Activated CD4-positive, alpha-beta T cell treated with anti-CD3 and anti-CD28 coated beads, Interleukin-2, amount 10 ng/mL, durations not matched to agents 24 days and 14 days (primary cell): ENCODE measurements around the gene TMEM207. TPM values are rescaled to one million over a fixed set of nuclear protein-coding genes. Genes with fewer than 3 reads are reported as not detected.

ENCODE experiments used
- DNase-seq: peaks from one replicate; pipeline ENCODE4 v3.0.0; 2022
- H3K27ac Mint-ChIP-seq: one replicate; pipeline ENCODE4 v1.8.0; 2022; ENCODE audit warnings: mild to moderate bottlenecking, mixed read lengths
- H3K27me3 Mint-ChIP-seq: one replicate; pipeline ENCODE4 v1.8.0; 2022; ENCODE audit warnings: mixed read lengths
- H3K36me3 Mint-ChIP-seq: one replicate; pipeline ENCODE4 v1.8.0; 2022; ENCODE audit warnings: low read depth, mild to moderate bottlenecking, mixed read lengths
- H3K4me1 Mint-ChIP-seq: one replicate; pipeline ENCODE4 v1.8.0; 2021; ENCODE audit warnings: mixed read lengths
- H3K4me3 Mint-ChIP-seq: one replicate; pipeline ENCODE4 v1.8.0; 2022; ENCODE audit warnings: mild to moderate bottlenecking, moderate library complexity, mixed read lengths
- H3K9me3 Mint-ChIP-seq: one replicate; pipeline ENCODE4 v1.8.0; 2021; ENCODE audit warnings: mixed read lengths
- intact Hi-C: fragments of 100-400 bp; cut with micrococcal nuclease; formaldehyde crosslinking; loops from one replicate; pipeline ENCODE4 v1.15.1; 2023
- total RNA-seq: library from RNA; stranded (reverse); gene quantifications from 2 replicates; pipeline ENCODE4 v1.2.3, GENCODE V29; 2022

The TMEM207 gene
- total RNA-seq, 1 donor from 2014 or later, result not detected

DNA sequence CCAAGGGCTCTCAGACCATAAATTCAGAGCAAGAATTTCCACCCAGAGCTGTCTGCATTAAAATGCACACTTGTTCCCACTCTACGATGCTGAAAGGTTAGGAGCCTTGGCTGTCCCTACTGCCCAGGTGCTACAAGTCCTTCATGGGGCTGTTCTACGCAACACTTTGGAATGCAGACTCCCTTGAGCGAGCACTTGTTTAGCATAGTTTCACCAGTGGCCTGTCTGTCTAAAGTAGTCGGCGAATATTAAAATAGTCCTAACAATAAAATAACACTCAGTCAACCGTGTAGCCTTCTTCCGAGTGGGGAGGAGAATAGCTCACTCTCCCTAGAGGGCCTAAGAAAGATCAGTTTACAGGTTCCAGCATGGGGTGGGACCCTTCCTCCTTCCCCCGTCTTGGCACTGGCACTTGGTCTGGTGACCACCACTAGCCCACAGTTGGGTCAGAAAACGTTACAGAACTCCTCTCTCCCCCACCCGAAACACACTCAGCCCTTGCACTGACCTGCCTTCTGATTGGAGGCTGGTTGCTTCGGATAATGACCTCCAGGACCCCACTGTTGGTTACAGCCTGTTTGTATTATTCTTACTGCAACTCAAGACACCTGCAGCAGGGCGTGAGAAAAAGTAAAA, 62.0 kb downstream of the TMEM207 start, which contains the start of gene CLDN16:
TSS of gene CLDN16 (plus strand) at position 586 of the 636 bp plus-strand sequence. CDS start 167 bp downstream, outside the sequence.
- H3K4me3 Mint-ChIP-seq, result no peak within 1 kb of the TSS
- no peaks in the 10 kb centered on the region for H3K4me1 Mint-ChIP-seq
- H3K27ac Mint-ChIP-seq, result peak within 1 kb of the TSS; percentile 1
- intact Hi-C loops, result no loop called here
- H3K27me3 Mint-ChIP-seq, result no peaks in the 10 kb centered on the region
- H3K36me3 Mint-ChIP-seq, result no peaks in the 10 kb centered on the region
- DNase-seq, result no peak
- H3K9me3 Mint-ChIP-seq, result no peaks in the 10 kb centered on the region

DNA sequence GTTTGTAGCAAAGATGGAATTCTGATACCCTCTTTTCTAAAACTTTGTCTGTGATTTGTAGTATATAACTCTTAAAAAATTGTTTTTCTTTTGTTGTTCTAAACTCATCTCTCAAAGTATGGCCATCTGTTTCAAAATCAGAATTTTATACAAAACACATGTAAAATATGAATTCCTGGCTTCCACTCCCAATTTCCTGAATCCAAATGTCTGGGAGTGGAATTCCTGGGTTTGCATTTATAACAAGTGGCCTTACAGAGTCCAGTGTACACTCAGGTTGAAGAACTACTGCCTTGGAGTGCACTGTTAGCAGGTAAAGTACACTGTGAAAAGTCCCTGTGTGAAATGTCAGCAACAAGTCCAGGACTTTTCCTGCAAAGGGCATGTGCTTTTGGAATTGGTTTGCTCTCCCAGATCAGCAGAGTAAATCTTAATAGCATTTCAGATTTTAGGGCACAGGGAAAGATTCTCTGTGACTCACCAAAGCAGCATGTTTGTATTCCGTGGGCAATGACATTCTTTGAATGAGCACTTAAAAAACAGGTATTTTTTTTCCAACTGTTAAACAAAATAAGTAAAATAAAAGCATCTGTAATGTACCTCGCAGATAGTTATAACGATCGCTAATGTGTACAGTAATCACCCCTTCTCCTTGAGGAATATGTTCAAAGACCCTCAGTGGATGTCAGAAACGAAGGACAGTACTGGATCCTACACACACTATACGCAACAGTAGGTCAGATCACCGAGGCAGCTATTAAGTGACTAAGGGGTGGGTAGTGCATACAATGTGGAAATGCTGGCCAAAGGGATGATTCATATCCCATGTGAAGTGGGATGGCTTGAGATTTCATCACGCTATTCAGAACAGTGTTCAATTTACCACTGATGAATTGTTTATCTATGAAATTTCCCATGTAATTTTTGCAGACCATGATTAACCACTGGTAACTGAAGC, 63.7 kb downstream of the TMEM207 start:
- no peak for DNase-seq
- Mint-ChIP-seq H3K27me3 (no peaks in the 10 kb centered on the region), H3K4me1 (peaks cover 5% of the 10 kb centered on the region), H3K9me3 (no peaks in the 10 kb centered on the region), H3K4me3 (no peak overlapping the region), H3K36me3 (no peaks in the 10 kb centered on the region), H3K27ac (no peak overlapping the region)
- intact Hi-C loops, result no loop called here

DNA sequence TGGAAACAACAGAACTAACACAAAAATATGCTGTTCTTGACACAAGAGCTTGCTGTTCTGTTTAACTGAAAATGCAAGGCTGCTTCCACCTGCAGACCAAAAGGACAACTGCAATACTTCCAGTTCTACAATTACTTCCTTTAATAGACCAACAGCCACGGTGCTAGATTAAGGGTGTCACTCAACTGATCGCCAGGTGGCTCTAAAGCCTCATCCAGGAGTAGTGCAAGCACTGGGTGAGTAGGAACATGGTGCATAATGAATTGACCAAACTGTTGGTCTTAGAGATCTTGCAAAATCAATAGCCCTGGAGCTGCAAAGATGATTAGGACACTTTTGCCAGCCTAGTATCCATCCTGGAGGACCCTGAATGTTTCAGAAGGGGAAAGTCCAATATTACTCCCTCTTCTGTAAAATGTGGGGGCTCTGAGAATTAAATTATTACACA, 65.4 kb downstream of the TMEM207 start:
- intact Hi-C loops, result no loop called here
- Mint-ChIP-seq H3K4me3 (no peak overlapping the region), H3K36me3 (no peaks in the 10 kb centered on the region), H3K4me1 (peaks cover 5% of the 10 kb centered on the region), H3K9me3 (no peaks in the 10 kb centered on the region), H3K27me3 (no peaks in the 10 kb centered on the region), H3K27ac (no peak overlapping the region)
- peak; percentile 56 for DNase-seq

DNA sequence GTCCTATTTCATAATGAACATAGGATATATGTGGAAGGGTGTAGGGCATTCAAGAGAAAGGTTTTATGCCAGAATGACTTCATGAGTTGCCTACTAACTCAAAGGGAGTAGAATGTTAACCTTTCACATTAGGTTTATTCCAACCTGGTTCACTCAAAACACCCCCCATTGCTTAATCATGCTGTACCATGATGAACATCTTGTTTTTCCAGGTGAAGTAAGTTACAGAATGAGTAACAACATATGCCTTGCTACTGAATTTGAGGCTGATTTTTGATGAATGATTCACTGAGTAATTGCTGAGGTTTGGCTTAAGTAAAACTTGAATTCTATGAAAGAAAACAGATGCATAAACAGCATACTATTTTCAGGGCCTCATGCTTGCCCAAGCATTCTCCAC, 67.6 kb downstream of the TMEM207 start:
- Mint-ChIP-seq H3K36me3 (no peaks in the 10 kb centered on the region), H3K4me3 (no peak overlapping the region), H3K27me3 (no peaks in the 10 kb centered on the region), H3K27ac (no peak overlapping the region), H3K4me1 (peaks cover 5% of the 10 kb centered on the region), H3K9me3 (no peaks in the 10 kb centered on the region)
- DNase-seq, result no peak
- intact Hi-C loops, result no loop called here

- Mint-ChIP-seq H3K4me3 (no peak overlapping the region), H3K4me1 (peaks cover 5% of the 10 kb centered on the region), H3K36me3 (no peaks in the 10 kb centered on the region), H3K9me3 (no peaks in the 10 kb centered on the region), H3K27ac (no peak overlapping the region), H3K27me3 (no peaks in the 10 kb centered on the region)
- intact Hi-C loops, result no loop called here
- no peak for DNase-seq
Observed at GRCh38 chr3:190381441-190381840, 68.3 kb downstream of the TMEM207 start.

DNA sequence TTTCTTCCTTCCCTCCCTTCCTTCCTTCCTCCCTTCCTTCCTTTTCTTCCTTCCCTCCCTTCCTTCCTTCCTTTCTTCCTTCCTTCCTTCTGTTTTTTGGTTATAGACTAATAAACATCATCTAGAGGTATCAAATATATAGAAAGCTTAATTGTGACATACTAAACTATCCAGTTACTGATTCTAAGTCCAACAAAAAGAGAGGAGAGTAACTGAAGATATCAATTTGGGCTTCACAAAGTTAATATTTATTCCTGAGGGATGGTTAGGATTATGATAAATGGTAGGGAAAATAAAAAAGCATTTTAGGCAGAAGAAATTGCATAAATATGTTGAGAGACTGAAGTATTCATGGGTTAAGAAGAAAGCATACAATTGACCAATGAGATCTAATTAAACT, 69.5 kb downstream of the TMEM207 start:
- Mint-ChIP-seq H3K4me1 (peaks cover 5% of the 10 kb centered on the region), H3K27me3 (peaks cover 1% of the 10 kb centered on the region), H3K36me3 (no peaks in the 10 kb centered on the region), H3K4me3 (no peak overlapping the region), H3K9me3 (no peaks in the 10 kb centered on the region), H3K27ac (no peak overlapping the region)
- DNase-seq, result no peak
- intact Hi-C loops, result no loop called here

Other genes starting within 250 kb of the TMEM207 start
- gene CLDN1, start 127.5 kb downstream of the TMEM207 start, total RNA-seq, result 0.33 and 0.52 TPM in 2 replicates
- not detected in 2 replicates for gene CLDN16, start 61.7 kb downstream of the TMEM207 start, total RNA-seq
- gene IL1RAP, start 64.2 kb upstream of the TMEM207 start, total RNA-seq, result 24.8 and 27.8 TPM in 2 replicates